Spleen (tissue), 7 donors: ENCODE results near the gene AJAP1.

ENCODE experiments used
- CTCF ChIP-seq, 11 experiments: fragments of 200-600 bp in 7 of 11; fragments of 450-650 bp in 4 of 11; sonication (generic) in 4 of 11; IDR thresholded peaks in 8 of 11; conservative IDR thresholded peaks in 3 of 11; 1 replicate in 7 of 11; 2 replicates in 4 of 11; pipeline versions ENCODE4 v1.4.0 to v1.8.0; 2016 to 2021; ENCODE audit warnings: antibody characterized with exemption in 11 of 11, inconsistent platforms in 4 of 11, mild to moderate bottlenecking in 1 of 11
- POLR2A ChIP-seq, 3 donors: fragments of 450-650 bp; IDR thresholded peaks; one replicate each; pipeline ENCODE4 v1.5.1; 2017; ENCODE audit warnings: antibody characterized with exemption in 3 of 3, mild to moderate bottlenecking in 1 of 3
- donor health status: DM: no; HTN: no; CAD: no; lungs with moderate emphysema.
- donor health status: DM: no; HTN: no; CAD: no.
- donor health status: DM: no; HTN: no; CAD: no.

DNA sequence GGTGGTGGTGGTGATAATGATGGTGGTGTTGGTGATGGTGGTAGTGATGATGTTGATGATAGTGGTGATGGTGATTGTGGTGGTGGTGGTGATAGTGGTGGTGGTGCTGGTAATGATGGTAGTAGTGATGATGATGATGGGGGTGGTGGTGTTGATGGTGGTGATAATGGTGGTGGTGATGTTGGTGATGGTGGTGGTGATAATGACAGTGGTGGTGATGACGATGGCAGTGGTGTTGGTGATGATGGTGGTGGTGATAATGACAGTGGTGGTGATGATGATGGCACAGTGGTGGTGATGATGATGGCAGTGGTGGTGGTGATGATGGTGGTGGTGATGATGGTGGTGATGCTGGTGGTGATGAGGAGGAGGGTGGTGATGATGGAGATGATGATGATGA lies 7.0 kb upstream of the AJAP1 start:
- TF ChIP-seq POLR2A (IDR thresholded peaks at IDR 0.05) (no peak), CTCF (IDR thresholded peaks at IDR 0.05 in 8 of 11, conservative IDR thresholded peaks at IDR 0.05 in 3 of 11) (no peak)
